22Rv1 (cell line): ENCODE data around the gene OR10A3.

Source experiments
- ZFX ChIP-seq: fragments of 450-650 bp; IDR thresholded peaks from 2 replicates; pipeline ENCODE4 v1.6.1; 2017; ENCODE audit warnings: antibody characterized with exemption, borderline replicate concordance
- TF ChIP-seq, protein P1 (sequence below): fragments of 450-650 bp; IDR thresholded peaks from 2 replicates; pipeline ENCODE4 v1.5.1; 2017; ENCODE audit warnings: mild to moderate bottlenecking

DNA sequence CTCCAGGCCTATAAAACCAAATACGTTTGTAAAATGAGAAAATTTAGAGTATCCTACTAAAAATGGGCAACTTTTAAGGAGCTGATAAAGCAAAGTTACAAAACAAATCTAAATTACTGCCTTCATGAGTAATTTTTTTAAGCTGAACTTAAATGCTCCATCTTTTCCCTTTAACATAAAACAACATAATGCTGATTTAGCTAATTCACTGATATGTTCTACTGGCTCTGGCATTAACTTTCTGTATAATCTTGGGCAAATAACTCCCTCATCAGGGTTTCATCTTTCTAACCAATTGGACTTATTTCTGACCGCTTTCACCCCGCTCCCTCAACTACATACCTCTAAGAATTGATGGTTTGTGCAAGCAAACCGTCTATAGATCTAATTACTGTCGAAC is 362 bp downstream of the OR10A3 start:
- TF ChIP-seq, protein P1, sequence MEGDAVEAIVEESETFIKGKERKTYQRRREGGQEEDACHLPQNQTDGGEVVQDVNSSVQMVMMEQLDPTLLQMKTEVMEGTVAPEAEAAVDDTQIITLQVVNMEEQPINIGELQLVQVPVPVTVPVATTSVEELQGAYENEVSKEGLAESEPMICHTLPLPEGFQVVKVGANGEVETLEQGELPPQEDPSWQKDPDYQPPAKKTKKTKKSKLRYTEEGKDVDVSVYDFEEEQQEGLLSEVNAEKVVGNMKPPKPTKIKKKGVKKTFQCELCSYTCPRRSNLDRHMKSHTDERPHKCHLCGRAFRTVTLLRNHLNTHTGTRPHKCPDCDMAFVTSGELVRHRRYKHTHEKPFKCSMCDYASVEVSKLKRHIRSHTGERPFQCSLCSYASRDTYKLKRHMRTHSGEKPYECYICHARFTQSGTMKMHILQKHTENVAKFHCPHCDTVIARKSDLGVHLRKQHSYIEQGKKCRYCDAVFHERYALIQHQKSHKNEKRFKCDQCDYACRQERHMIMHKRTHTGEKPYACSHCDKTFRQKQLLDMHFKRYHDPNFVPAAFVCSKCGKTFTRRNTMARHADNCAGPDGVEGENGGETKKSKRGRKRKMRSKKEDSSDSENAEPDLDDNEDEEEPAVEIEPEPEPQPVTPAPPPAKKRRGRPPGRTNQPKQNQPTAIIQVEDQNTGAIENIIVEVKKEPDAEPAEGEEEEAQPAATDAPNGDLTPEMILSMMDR: no peak
- TF ChIP-seq ZFX: no peak
